H1 (cell line): ENCODE measurements around the gene ARHGEF12. TPM values are rescaled to one million over a fixed set of nuclear protein-coding genes. Genes with fewer than 3 reads are reported as not detected.

Experiments
- CEBPB ChIP-seq: IDR thresholded peaks from 2 replicates; pipeline ENCODE4 v1.6.1; 2012; ENCODE audit warnings: low read depth, low read length
- SUZ12 ChIP-seq: fragments of 200-600 bp; sonication (generic); IDR thresholded peaks from 2 replicates; pipeline ENCODE4 v1.6.1; 2012; ENCODE audit warnings: mild to moderate bottlenecking, inconsistent platforms, low read length, moderate library complexity, mixed read lengths
- polyA plus RNA-seq, 7 experiments: library from polyadenylated mRNA; depleted of rRNA in 3 of 7; stranded (reverse) in 5 of 7; unstranded in 2 of 7; fragments of >200 nt in 5 of 7; fragments of 200-250 nt in 2 of 7; gene quantifications; 1 replicate in 5 of 7; 2 replicates in 1 of 7; 4 replicates in 1 of 7; pipeline versions ENCODE4 v1.2.1 to v1.2.3, GENCODE V29; 2011 to 2013; ENCODE audit warnings: missing spikeins in 2 of 7, mixed read lengths in 2 of 7
- total RNA-seq: library from RNA; stranded (reverse); fragmentation: NEBNext Ultra II Directional; extraction: Animal tissue kit (Norgen Biotek cat#: 25700); gene quantifications from 2 replicates; pipeline ENCODE4 v1.2.1, GENCODE V29; 2021

Gene ARHGEF12
- total and polyA plus RNA-seq, 2 of the 8 experiments (the other 6 are each of a cell fraction or from before 2014, with no cell fraction given): 5.1 to 33.7 TPM

DNA sequence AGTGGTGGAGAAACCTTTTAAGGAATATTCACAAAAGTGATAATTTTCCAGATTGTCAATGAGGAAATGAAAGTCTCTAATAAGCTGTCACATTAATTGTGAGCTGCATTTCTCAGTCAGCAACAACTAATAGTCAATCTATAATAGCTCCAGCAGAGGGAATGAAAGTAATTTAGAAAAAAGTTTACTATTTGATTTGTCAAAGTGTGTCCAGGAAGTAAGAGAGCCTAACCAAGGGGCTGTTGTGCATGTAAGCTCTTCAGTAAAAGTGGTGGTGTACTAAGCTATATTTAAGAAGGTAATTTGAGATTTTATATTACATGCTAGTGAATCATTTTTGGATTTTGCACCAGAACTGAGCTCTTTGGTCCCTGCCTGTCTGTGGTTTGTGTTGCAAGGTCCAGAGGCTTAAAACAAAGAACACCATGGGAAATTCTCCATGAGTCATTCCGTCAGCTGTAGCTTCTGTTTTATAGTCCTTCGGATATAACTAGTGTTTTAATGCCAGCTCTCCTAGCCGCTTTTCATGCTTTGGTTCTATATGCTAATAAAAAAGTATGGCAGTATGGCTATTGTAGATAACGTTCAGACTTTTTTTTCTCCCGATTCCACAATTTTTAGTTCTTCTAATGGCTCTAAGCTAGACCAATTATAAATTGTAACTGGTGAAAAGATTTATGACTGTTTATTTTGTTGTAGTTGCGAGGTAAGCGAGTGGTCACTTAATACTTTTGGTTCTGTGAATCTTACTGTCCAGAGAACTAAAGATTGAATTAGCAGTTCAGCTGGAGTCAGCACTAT is 64.6 kb downstream of the ARHGEF12 start (continued):
- TF ChIP-seq SUZ12: no peak
- TF ChIP-seq CEBPB: no peak
